ENCODE results near the gene SYNJ2.

SYNJ2 gene

DNA sequence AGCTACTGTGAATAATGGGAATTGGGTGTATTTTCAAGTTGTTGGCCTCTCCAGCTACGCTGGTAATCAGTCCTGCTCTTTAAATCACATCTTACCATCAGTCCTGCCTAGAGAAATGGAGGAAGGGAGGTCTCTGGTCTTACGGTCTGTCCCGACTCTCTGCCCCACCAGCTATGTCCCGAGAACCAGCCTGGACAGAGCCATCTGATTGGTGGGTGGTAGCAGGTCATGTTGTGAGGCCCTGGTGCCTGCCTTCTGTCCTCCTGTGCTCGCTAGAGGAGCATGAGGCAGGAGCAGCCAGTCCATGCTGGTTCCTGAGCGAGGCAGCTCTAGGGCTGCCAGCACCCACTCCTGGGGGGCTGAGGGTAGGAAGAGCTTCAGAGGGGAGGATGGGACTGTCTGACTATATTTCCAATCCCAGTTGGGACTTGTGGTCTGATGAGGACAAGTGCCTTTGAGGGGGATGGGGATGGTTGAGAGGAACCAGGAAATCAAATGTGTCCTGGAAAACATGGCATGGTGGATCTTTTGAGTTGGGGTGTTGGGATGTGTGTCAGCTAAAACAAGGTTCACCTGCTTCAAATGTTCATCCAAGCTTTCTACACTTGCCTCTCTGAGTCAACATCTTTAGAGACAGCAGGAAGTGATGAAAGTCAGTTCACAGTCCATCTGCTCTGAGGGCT, 33.0 kb downstream of the SYNJ2 start:
- DNase-seq (ENCODE audit: low spot score) = no peak

DNA sequence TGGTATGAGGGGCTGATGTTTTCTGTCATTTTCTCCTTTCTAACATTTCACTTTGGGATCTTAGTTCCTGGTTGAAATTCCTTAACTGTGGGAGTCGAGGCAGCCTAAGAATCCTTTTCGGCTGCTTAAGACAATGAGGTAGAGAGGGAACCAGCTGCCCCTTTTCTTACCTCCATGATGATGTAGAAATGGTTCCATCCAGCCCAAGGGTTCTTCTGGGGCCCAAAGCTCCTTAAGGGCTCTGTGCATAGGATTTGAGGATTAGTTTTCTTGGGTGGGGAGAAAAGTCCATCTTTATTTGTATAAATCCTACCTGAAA, 33.5 kb downstream of the SYNJ2 start:
- DNase-seq (ENCODE audit: low spot score) = no peak

DNA sequence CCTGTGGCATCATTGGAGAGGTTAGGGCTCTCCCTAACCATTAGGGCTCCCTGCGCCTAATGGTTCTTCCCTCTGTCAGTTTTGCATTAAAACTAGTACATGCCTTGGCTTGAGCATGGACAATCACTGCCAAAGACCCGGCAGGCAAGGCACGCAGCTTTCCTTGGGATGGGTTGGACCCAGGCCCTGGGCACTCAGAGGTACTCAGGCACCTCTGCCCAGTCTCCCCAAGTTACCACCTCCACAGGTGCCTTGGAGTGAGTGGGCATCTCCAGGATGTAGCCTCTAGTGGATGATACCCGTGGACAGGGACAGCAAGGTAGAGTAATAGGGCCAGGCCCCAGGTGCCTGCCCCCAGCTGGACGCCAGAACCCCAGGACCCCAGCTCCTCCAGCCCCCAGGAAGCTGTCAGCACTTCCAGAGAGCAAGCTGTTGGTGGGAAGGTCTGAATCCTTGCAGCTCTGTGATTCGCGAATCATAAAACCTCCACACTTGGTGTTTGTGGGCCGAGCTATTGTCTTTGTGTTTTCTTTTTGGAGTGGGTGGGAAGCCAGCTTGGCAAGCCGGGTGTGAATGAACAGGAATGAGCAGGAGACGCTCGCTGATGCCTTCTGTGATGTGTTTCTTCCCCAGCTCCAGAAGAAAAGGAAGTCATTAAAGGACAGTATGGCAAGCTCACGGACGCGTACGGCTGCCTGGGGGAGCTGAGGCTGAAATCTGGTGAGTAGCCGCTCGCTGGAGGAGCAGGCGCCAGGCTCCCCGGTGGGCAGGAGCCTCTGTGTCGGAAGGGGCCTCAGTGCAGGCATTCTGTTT, 35.1 kb downstream of the SYNJ2 start:
- no peak for DNase-seq (ENCODE audit: low spot score)

DNA sequence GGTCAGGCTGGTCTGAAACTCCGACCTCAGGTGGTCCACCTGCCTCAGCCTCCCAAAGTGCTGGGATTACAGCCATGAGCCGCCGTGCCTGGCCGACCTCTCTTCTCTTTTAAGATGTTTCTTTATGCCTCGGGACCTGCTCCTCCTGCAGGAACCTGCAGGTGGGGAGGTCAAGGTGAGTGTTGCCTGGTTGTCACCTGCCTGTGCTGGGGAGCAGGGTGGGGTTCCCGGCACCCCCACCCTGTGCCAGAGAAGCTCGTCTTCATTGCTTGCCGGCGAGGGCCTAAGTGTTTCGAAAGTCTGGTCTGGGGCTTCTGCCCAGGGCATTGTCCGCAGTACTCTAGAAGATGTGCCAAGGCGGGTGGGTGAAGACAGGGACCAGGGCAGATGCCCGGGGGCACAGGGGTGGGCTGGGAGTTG, 36.0 kb downstream of the SYNJ2 start:
- DNase-seq (ENCODE audit: low spot score) = no peak

DNA sequence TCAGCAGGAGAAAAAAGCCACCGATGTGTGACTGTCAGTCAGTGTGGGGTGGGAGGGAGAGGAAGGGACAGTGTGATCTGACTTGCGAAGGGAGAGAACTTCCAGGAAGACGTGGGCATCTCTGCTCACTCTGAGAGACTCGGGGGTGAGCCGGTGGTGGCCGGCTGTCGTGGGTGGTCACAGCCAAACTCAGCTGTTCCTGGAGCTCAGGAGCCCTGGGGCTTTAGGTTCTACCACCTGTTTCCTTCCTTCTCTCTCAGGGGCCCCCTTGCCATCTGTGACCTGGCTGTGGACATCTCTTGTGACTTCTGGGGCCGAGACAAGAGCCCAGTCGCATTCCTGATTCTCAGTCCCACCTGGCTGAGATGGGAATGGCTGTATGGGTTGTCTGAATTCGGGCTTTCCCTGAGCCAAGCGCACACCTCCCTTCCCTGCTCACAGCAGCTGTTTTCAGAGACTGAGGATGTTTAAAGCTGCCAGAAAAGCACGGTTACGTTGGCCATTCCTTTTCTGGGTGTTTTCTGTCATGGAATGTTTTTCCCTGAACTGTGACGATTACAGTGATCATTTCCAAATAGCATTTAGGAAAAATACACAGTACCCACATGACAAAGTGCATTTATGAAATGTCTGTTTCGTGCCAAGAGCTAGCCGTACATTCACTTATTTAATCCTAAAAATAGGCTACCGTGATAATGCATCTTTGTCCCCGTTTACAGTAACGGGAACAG, 36.5 kb downstream of the SYNJ2 start:
- DNase-seq (ENCODE audit: low spot score) = no peak

DNA sequence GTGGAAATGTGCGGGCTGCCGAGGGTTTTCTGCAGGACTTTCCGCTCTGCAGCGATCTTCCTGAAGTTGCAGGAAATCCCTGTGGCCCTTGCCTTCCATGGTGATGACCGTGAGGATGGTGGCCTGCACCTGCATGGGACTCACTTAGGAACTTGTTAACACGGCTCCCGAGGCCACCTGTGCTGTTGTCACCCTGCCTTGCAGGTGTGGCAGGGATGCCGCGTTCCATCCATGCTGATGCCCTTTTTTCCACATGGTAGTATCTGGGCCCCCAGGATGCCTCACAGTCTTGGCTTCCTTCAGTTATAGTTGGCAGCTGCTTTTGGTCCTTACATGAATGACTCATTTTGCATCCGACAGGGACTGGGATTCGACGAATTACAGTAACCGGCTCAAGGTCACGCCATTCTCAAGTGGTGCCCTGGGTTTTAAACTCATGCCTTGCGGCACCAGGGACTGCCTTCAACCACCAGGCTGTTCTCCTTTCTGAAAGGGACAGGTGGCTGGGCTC, 37.2 kb downstream of the SYNJ2 start:
- DNase-seq (ENCODE audit: low spot score) = no peak

DNA sequence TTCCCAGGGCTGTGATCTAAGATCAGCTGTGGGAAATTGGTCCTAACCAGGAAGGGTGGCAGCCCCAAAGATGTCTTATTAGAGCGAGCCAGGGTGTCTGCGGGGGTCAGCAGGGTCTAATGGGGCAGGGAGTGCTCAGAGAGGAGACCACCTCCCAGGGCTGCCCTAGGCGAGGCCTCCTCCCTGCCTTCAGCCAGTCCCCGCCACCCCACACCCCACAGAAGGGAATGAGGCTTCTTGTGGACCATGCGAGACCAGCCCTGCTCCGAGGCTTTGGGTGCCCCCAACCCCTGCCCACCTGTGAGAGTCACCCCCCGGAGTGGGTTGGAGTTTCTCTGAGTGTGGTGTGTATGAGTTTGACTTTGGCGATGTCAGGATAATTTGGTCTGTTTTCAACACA, 37.8 kb downstream of the SYNJ2 start:
- no peak for DNase-seq (ENCODE audit: low spot score)

DNA sequence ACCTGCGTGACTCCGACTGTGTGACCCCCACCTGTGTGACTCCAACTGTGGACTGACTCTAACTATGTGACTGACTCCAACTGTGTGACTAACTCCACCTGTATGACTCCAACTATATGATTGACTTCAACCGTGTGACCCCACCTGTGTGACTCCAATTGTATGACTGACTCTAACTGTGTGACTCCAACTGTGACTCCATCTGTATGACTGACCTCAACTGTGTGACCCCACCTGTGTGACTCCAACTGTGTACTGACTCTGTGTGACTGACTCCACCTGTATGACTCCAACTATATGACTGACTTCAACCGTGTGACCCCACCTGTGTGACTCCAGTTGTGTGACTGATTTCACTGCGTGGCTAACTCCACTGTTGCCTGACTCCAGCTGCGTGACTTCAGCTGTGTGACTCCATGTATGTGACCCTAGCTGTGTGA, 38.6 kb downstream of the SYNJ2 start:
- DNase-seq (ENCODE audit: low spot score) = no peak

DNA sequence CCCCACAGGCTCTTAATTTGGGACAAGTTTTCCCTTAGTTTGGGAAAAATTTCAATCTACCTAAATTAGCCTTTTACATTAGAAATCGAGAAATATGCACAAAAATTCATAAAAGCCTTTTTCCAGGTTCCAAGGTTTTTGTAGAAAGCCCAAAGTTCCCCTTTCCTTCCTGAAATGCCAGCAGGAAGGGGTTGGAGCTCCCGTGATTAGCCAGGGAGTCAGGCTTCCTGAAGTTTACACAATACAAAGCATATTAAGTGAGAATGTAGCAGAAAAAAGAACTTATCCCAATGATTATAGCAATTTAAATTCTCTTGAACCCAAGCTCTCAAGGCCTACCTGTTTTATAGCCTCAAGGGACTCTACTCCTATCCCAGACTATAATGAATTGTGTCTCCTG, 39.1 kb downstream of the SYNJ2 start:
- DNase-seq (ENCODE audit: low spot score) = no peak

DNA sequence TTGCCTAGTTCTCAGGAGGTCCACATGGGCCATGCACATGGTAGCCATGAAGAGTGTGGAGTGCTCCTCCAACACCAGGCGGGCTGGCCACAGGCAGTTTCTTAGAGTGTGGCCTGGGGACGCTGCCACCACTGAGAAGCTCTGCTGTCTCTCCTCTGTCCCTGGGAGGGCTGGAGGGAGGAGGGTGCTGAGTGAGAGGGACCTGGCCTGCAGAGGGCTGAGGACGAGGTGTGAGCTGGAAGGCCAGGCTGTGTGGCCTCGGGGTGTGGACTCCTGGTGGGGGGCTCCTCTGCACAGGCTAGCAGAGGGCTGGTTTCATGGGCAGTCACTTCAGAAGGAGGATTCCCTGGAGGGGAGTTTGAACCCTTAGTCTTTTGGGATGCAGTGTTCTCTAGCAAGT, 39.7 kb downstream of the SYNJ2 start:
- no peak for DNase-seq (ENCODE audit: low spot score)

DNA sequence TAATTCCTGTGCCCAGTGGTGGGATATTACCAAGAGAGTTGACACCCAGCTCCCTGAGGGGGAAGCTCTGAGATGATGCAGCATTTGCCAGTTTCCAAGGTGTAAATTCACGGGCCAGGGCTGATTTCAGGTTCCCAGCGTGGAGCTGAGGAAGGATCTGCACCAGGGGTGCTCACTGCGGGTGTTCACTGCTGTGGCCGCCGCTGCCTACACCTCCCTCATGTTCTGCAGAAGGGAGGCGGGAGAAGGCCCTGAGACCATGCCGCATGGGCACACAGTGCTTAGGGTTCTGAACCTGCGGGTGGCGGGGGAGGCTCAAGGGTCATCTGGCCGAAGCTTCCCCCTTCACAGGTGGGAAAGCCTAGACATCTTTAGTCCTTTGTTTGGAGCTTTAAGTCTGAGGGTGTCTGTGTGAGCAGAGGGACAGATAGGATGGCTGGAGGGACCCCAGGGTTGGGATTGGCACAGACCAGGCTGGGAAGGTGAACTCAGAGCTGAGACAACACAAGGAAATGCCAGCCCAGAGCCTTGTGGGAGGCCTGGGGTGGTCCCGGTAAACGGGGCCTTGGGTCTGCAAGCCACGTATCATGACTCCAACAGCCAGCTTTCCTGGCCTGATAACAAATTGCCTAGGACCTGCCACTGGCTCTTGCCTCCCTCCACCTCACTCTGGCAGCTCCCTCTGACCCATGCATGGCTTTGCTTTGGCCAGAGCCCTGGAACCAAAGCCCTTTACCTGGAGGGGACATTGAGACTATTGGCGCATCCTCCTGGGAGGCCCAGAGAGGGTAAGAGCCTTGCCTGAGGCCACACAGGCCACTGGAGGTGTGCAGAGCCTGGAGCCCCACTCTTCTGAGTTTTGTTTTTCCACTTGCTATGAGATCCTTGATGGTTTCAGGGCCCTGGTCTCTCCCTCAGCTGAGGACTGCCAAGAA, 40.4 kb downstream of the SYNJ2 start:
- DNase-seq (ENCODE audit: low spot score) = no peak

DNA sequence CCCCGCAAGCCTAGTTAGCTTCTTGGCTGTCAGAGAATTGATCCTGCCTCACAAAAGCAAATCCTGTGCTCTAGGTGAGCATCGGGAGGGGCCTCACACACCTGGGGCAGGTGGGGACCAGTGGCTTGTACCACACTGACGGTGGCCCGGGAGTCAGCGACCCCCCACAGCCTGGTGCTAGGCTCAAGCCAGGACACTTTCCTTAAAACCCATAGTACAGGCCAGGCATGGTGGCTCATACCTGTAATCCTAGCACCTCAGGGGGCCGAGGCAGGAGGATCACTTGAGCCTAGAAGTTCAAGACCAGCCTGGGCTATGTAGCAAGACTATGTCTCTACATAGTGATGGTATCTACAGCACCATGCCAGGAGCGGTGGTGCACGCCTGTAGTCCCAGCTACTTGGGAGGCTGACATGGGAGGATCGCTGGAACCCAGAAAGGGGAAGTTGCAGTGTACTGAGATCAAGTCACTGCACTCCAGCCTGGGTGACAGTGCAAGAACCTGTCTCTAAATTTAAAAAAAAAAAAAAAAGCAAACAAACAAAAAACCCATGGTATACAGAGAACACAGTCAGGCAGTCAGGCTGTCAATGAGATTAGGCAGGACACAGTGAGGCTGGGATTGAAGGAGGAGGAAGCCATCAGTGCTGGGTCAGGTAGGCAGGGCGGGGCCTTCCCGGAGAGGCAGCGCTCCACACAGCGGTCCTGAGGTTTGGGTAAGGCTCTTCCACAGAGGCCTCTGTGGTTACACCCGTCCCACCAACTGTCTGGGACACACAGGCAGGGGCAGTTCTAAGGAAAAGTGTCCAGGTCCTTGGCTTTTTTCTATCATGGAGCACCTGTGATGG, 41.3 kb downstream of the SYNJ2 start:
- no peak for DNase-seq (ENCODE audit: low spot score)

DNA sequence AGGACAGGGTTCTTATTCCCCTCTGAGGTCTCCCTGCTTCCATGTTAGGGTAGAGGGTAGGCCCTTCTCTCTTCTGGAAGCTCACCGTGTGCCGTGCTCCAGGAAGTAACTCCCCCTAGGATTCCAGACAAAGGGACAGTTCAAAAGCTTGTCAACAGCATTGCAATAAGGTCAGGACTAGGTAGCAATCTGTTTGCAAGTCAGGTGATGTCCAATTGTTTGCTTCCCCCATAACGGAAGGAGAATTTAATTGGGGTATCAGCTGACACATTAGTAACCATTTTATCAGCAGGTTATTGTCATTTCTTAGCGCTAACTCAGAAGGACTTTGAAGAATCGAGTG, 41.9 kb downstream of the SYNJ2 start:
- no peak for DNase-seq (ENCODE audit: low spot score)

DNA sequence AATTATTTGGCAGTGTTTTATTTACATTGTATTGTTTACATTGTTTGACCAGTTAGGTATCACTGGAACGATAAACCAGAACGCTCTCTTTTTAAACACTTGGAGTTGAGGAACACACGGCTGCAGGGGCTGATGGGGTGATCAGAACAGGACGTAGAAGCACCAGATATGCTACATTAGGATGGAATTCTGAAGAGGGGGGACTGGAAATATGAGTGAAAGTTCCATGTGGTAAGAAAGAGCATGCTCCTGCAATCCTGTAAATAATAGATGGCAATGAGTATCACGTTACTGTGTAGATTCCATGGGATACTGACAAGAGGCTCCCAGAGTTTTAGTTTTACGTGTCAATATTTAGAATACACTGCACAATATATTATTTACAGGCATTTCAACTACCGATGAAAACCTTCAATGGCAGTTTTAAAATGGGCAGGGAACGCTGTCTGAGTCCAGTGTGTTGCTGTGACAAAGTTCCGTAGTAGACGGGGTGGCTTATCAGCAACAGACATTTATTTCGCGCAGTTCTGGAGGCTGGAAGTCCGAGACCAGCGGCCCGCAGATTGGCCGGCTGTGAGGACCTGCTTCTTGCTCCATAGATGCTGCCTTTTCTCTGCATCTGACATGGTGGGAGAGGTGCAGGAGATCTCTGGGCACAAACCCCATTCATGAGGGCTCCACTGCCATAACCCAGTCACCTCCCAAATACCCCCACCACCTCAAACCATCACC, 43.1 kb downstream of the SYNJ2 start:
- DNase-seq (ENCODE audit: low spot score) = no peak

DNA sequence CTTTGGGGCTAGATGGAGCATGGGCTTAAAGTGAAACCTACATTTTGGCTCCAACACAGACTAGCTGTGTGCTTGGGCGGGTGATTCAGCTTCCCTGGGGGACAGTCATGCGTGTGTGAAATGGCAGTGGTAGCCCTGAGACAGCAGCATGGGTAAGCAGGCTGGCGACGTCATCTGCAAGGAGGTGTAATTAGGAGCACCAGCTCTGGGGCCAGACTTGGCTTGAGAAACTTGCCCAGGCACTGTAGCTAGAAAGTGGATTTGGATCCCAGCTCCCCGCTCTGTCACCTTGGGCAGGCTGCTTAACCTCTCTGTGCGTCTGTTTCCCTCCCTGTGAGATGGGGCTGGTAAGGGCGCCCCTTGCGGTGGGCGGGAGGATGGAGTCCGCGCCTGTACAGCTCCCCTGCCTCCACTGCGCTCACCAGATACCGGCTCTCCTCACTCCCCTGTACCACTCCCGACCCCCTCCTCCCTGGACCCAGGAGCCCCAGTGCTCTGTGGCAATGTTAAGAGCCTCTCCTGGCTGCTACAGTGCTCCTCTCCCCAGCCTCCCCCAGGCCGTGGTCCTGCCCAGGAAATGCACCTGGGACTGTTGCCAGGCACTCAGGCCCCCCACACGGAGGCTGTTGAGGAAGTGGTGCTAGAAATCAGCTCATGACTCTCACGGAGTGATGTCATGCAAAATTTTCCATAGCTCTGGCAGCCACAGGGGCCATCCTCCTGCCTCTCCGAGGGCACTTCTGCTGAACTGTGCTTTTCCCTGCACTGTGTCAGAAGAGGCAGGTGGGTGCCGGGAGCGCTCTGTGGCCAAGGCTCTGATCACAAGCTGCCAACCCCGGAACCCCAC, 44.6 kb downstream of the SYNJ2 start:
- peak; percentile 34 for DNase-seq (ENCODE audit: low spot score)

DNA sequence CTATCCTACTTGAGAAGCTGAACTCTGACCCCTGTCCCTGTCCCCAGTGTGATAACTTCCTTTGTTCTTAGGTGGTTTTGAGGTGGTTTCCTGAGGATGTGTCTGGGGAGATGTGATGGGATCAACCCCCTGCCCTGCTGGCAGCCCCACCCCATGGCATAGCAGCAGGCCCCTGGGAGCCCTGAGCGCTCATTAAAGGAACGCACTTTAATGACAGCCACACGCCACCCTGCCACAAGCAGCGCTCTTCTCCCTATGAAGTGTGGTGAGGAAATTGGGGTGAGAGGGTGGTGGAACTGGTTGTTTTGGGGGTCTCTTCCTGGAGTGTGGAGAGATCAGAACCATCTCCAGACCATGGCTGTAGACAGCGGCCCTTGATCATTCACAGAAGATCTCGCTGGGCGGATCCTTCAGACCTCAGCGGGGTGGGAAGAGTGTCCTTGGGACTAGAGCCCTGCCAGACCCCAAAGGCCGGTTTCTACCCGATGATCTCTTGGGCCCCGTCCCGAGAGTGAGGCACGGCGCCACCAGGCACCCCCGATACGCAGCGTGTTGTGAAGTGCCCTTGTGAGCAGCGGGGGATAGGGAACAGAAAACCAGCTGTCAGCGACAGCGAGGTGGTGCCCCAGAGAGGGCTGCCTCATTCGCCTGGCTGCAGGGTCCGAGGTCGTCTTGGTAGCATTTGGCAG, 45.4 kb downstream of the SYNJ2 start:
- DNase-seq (ENCODE audit: low spot score) = no peak

DNA sequence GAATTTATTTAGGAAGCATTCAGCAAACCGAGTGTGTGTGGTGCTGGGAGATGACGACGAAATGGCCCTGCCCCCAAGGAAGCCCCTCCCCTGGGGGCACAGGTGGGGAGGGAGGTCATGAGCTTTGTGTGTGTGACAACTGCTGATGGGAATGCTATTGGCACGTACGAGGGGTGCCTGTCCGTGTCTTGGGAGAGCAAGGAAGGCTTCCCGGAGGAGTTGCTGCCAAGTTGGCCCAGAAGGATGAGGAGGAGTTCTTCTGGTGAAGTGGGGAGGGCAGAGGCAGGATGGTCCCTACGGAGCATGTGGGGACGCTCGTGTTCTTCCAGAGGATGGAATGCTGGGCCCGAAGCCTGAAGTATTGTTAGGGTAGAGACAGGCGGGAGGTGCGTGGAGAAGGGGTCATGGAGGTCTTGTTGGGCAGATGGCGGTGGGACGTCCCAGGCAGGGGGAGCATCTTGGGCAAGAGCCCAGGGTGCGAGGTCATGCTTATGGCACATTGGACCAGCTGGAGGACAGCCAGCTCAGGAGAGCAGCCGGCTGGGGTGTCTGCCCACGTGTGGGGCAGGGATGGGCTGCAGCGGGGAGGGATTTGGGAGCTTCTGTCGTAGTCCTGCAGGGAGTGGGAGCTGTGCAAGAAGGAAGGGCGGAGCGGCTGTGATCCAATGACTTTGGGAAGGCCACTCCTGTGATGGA, 46.1 kb downstream of the SYNJ2 start:
- DNase-seq (ENCODE audit: low spot score) = no peak

DNA sequence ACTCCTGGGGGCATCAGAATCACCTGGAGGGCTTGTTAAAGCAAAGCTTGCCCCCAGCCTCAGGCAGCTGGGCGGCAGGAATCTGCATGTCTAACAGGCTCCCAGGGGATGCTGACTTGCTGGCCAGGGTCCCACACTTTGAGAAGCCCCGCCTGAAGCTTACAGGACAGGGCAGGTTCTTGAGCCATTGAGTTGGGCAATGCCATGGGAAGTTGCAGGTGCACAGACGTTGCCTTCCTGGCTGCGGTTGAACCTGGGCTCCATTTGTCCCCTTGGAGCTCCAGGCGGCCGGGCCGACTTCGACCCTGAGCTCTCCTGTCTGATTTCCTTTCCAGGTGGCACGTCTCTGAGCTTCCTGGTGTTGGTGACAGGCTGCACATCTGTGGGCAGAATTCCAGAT, 46.8 kb downstream of the SYNJ2 start:
- DNase-seq (ENCODE audit: low spot score) = no peak

All from hematopoietic multipotent progenitor cell treated with erythropoietin and hydrocortisone succinate and interleukin-3 and kit ligand, for 15 days (in vitro differentiated cells).